ENCODE data around the gene RPH3AL.

RPH3AL gene

GRCh38 chr17:197352-197751, 155.3 kb downstream of the RPH3AL start:
- no peak for DNase-seq

- DNase-seq, result no peak
These were observed 157.6 kb downstream of the RPH3AL start for GRCh38 chr17:194828-195602.

GRCh38 chr17:193841-194806, 158.5 kb downstream of the RPH3AL start:
- peak; percentile 5 for DNase-seq

- DNase-seq, result no peak
These were observed 159.2 kb downstream of the RPH3AL start for GRCh38 chr17:193426-193810.

GRCh38 chr17:192666-193425, 159.8 kb downstream of the RPH3AL start:
- DNase-seq, result no peak

- no peak for DNase-seq
These were observed 163.2 kb downstream of the RPH3AL start for GRCh38 chr17:189444-189843.

- no peak for DNase-seq
These were observed 165.5 kb downstream of the RPH3AL start for GRCh38 chr17:187130-187529.

- DNase-seq, result no peak
These were observed 167.0 kb downstream of the RPH3AL start for GRCh38 chr17:185445-186138.

- DNase-seq, result no peak
These were observed 169.6 kb downstream of the RPH3AL start for GRCh38 chr17:183021-183420.

GRCh38 chr17:182050-182751, 170.4 kb downstream of the RPH3AL start:
- DNase-seq, result no peak

GRCh38 chr17:181245-182049, 171.2 kb downstream of the RPH3AL start, which contains the start of gene DOC2B:
Gene DOC2B, minus strand, starts transcription at chr17:181650. Its CDS starts 171 bp downstream, at chr17:181479.
- DNase-seq, result peak; percentile 13

GRCh38 chr17:180381-181244, 172.0 kb downstream of the RPH3AL start:
- no peak for DNase-seq

GRCh38 chr17:179781-180380, 172.7 kb downstream of the RPH3AL start:
- no peak for DNase-seq

- no peak for DNase-seq
These were observed 173.6 kb downstream of the RPH3AL start for GRCh38 chr17:179066-179432.

GRCh38 chr17:178292-179065, 174.1 kb downstream of the RPH3AL start:
- DNase-seq, result no peak

- DNase-seq, result no peak
These were observed 174.8 kb downstream of the RPH3AL start for GRCh38 chr17:177762-178161.

GRCh38 chr17:177155-177554, 175.5 kb downstream of the RPH3AL start:
- no peak for DNase-seq

- no peak for DNase-seq
These were observed 179.3 kb downstream of the RPH3AL start for GRCh38 chr17:173166-173911.

All from fibroblast of skin of abdomen (primary cell).